C4-2B (cell line): ENCODE data around the gene PPFIA3.

Experiments used
- ZFX ChIP-seq: fragments of 450-650 bp; IDR thresholded peaks from 2 replicates; pipeline ENCODE4 v1.6.1; 2017
- TF ChIP-seq, protein P1 (sequence below): fragments of 450-650 bp; conservative IDR thresholded peaks from 2 replicates; pipeline ENCODE4 v1.5.1; 2017; ENCODE audit warnings: mild to moderate bottlenecking

GRCh38 chr19:49173198-49173597, 53.9 kb downstream of the PPFIA3 start:
- TF ChIP-seq, protein P1, sequence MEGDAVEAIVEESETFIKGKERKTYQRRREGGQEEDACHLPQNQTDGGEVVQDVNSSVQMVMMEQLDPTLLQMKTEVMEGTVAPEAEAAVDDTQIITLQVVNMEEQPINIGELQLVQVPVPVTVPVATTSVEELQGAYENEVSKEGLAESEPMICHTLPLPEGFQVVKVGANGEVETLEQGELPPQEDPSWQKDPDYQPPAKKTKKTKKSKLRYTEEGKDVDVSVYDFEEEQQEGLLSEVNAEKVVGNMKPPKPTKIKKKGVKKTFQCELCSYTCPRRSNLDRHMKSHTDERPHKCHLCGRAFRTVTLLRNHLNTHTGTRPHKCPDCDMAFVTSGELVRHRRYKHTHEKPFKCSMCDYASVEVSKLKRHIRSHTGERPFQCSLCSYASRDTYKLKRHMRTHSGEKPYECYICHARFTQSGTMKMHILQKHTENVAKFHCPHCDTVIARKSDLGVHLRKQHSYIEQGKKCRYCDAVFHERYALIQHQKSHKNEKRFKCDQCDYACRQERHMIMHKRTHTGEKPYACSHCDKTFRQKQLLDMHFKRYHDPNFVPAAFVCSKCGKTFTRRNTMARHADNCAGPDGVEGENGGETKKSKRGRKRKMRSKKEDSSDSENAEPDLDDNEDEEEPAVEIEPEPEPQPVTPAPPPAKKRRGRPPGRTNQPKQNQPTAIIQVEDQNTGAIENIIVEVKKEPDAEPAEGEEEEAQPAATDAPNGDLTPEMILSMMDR = no peak
- no peak for TF ChIP-seq ZFX
